ENCODE results near the gene SH3BP1.

- no peak for TF ChIP-seq CTCF (IDR thresholded peaks at IDR 0.05)
- no peak for TF ChIP-seq POLR2A (IDR thresholded peaks at IDR 0.05)
Observed at GRCh38 chr22:37629928-37630327, 9.5 kb upstream of the SH3BP1 start.

All from gastroesophageal sphincter (tissue), 3 donors.